Mammary epithelial cell (primary cell): ENCODE data around the gene CFAP300.

Experiments used
- EZH2 ChIP-seq: IDR thresholded peaks from 2 replicates; pipeline ENCODE4 v1.6.1; 2012; ENCODE audit warnings: low read length, inconsistent platforms, borderline replicate concordance
- TF ChIP-seq, protein P1 (sequence below), 2 donors: IDR thresholded peaks in 1 of 2; conservative IDR thresholded peaks in 1 of 2; 2 replicates each; pipeline ENCODE4 v1.5.1; 2011 to 2012; ENCODE audit warnings: inconsistent platforms in 2 of 2, low read length in 2 of 2, mild to moderate bottlenecking in 2 of 2, control low read depth in 1 of 2, low read depth in 1 of 2; ENCODE audit not compliant: insufficient read depth in 1 of 2; ENCODE audit errors: extremely low read depth in 1 of 2

DNA sequence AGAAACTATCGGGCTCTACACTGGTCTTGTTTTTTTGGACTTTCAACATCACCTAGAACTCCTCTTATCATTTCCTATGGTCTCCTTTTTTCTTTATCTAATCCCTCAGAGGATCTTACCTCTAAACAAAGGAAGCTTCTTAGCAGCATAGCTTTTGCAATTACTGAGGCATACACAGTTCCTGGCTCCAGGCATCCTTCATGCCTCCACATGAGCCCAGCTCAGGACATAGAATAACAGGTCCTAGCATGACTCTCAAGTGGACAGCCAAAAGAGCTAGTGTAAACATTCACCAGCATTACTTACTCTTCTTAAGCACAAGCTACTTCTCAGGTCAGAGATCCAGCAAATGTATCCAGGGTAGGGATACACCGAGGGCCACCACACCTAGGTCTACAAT lies 17.1 kb downstream of the CFAP300 start:
- TF ChIP-seq, protein P1, sequence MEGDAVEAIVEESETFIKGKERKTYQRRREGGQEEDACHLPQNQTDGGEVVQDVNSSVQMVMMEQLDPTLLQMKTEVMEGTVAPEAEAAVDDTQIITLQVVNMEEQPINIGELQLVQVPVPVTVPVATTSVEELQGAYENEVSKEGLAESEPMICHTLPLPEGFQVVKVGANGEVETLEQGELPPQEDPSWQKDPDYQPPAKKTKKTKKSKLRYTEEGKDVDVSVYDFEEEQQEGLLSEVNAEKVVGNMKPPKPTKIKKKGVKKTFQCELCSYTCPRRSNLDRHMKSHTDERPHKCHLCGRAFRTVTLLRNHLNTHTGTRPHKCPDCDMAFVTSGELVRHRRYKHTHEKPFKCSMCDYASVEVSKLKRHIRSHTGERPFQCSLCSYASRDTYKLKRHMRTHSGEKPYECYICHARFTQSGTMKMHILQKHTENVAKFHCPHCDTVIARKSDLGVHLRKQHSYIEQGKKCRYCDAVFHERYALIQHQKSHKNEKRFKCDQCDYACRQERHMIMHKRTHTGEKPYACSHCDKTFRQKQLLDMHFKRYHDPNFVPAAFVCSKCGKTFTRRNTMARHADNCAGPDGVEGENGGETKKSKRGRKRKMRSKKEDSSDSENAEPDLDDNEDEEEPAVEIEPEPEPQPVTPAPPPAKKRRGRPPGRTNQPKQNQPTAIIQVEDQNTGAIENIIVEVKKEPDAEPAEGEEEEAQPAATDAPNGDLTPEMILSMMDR (conservative IDR thresholded peaks at IDR 0.05 in 1 of 2, IDR thresholded peaks at IDR 0.05 in 1 of 2; ENCODE audit: extremely low read depth in 1 of 2, insufficient read depth in 1 of 2, low read depth in 1 of 2, low read length in 2 of 2) = no peak
- no peak for TF ChIP-seq EZH2
